ENCODE results near the gene MN1.

DNA sequence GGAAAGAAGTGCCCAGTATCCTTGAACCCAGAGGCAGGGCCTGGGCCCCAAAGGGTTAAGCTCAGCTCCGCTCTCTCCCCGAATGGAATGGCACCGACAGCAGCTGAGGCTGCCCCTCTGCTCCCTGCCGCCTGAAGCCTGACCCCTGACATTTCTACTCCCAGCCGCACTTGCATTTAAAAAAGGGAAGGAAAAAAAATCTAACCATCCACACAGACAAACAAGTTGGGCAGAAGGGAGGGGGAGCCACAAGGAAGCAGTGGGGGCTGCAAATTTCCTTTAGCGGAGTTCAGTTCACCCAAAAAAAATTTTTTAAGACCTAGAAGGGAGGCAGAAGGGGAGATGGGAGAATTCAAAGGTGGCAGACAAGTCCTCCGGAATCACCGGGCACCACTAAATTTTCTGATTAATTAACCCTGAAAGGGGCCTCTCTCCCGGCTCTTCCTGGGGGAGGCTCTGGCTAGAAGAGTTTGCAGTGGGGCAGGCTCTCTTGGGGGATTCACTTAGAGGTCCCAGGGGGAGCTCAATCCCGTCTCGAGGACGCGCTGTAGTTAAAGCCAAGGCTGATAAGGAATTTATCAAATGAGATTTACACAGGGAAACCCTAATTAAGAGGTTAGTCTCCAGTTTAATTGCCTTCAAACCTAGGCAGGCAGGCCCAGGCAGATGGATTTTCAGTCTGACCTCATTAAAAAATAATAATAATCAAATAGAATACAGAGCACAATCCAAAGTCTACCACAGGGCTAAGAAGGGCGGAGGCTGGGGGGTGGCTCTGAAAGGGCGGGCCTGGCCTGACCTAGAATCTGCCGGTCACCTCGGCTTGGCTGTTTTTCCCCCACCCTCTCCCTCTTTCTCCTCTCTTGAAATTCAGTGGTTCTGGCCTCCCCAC is 25.6 kb downstream of the MN1 start:
- TF ChIP-seq, protein P1, sequence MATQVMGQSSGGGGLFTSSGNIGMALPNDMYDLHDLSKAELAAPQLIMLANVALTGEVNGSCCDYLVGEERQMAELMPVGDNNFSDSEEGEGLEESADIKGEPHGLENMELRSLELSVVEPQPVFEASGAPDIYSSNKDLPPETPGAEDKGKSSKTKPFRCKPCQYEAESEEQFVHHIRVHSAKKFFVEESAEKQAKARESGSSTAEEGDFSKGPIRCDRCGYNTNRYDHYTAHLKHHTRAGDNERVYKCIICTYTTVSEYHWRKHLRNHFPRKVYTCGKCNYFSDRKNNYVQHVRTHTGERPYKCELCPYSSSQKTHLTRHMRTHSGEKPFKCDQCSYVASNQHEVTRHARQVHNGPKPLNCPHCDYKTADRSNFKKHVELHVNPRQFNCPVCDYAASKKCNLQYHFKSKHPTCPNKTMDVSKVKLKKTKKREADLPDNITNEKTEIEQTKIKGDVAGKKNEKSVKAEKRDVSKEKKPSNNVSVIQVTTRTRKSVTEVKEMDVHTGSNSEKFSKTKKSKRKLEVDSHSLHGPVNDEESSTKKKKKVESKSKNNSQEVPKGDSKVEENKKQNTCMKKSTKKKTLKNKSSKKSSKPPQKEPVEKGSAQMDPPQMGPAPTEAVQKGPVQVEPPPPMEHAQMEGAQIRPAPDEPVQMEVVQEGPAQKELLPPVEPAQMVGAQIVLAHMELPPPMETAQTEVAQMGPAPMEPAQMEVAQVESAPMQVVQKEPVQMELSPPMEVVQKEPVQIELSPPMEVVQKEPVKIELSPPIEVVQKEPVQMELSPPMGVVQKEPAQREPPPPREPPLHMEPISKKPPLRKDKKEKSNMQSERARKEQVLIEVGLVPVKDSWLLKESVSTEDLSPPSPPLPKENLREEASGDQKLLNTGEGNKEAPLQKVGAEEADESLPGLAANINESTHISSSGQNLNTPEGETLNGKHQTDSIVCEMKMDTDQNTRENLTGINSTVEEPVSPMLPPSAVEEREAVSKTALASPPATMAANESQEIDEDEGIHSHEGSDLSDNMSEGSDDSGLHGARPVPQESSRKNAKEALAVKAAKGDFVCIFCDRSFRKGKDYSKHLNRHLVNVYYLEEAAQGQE (IDR thresholded peaks at IDR 0.05; ENCODE audit: unreplicated experiment) = no peak
- no peak for TF ChIP-seq CTCF (conservative IDR thresholded peaks at IDR 0.05; ENCODE audit: low read depth in 2 of 2)
- no peak for TF ChIP-seq EZH2 (IDR thresholded peaks at IDR 0.05; ENCODE audit: low read depth, unreplicated experiment)
